ENCODE data around the gene CAPN2.

- TF ChIP-seq CTCF (IDR thresholded peaks at IDR 0.05; ENCODE audit: insufficient read depth, low read length, poor library complexity, severe bottlenecking) (no peak), EZH2phosphoT487 (conservative IDR thresholded peaks at IDR 0.05; ENCODE audit: low read length) (no peak)
Measured at GRCh38 chr1:223788746-223789415, 76.5 kb downstream of the CAPN2 start.

Measured in SU-DHL-6 (cell line).